H1 (cell line): ENCODE data around the gene CMSS1. TPM values are rescaled to one million over a fixed set of nuclear protein-coding genes. Genes with fewer than 3 reads are reported as not detected.

Source experiments
- CTCF ChIA-PET: fragments of 300-600 bp; sonication (Branson Sonifier 250); formaldehyde crosslinking; loops from one replicate; lab custom pipeline; 2021; ENCODE audit not compliant: partially characterized antibody; lab: Charles Lee
- POLR2A ChIA-PET: fragments of 300-600 bp; sonication (Branson Sonifier 250); formaldehyde crosslinking; loops from one replicate; lab custom pipeline; 2021; ENCODE audit warnings: inconsistent platforms; ENCODE audit not compliant: partially characterized antibody; lab: Charles Lee
- DNase-seq, 2 experiments: peaks; one replicate each; pipeline versions ENCODE4 v3.0.0 to v3.0.0-alpha.2; 2010 to 2022; ENCODE audit warnings: low spot score in 2 of 2, low read depth in 1 of 2, mixed read lengths in 1 of 2
- FAIRE-seq: peaks from 2 replicates; lab custom pipeline; 2011; peaks lifted over from hg19 to GRCh38; lab: Jason Lieb, UNC
- H2AFZ ChIP-seq: 2 replicates; pipeline ENCODE4 v1.8.1; 2012; ENCODE audit warnings: low read length, inconsistent platforms
- H2AK5ac ChIP-seq: 2 replicates; pipeline ENCODE4 v1.6.1; 2013; ENCODE audit warnings: low read depth, low read length
- H2BK120ac ChIP-seq: replicated peaks from 2 replicates; pipeline ENCODE3; 2013; ENCODE audit warnings: low read depth, low read length, inconsistent platforms
- H2BK12ac ChIP-seq: 2 replicates; pipeline ENCODE4 v1.6.1; 2013; ENCODE audit warnings: low read depth, low read length
- H2BK15ac ChIP-seq: 2 replicates; pipeline ENCODE4 v1.6.1; 2013; ENCODE audit warnings: low read length
- H2BK20ac ChIP-seq: 2 replicates; pipeline ENCODE4 v1.6.1; 2013; ENCODE audit warnings: low read length
- H2BK5ac ChIP-seq: 2 replicates; pipeline ENCODE4 v1.6.1; 2013; ENCODE audit warnings: low read depth, low read length
- H3K14ac ChIP-seq: 2 replicates; pipeline ENCODE4 v1.6.1; 2013; ENCODE audit warnings: inconsistent platforms; ENCODE audit not compliant: insufficient read length
- H3K18ac ChIP-seq: 2 replicates; pipeline ENCODE4 v1.6.1; 2013; ENCODE audit warnings: low read length; ENCODE audit errors: extremely low read depth
- H3K23ac ChIP-seq: 2 replicates; pipeline ENCODE4 v1.6.1; 2013; ENCODE audit warnings: inconsistent platforms; ENCODE audit not compliant: insufficient read length
- H3K23me2 ChIP-seq: 2 replicates; pipeline ENCODE4 v1.6.1; 2013; ENCODE audit warnings: low read depth, low read length
- H3K27ac ChIP-seq: 2 replicates; pipeline ENCODE4 v1.6.1; 2011; ENCODE audit warnings: low read depth, low read length, inconsistent platforms
- H3K27me3 ChIP-seq, 4 experiments: replicated peaks in 1 of 4; 1 replicate in 1 of 4; 2 replicates in 3 of 4; pipeline versions ENCODE4 v1.6.1 to v1.8.1; 2011 to 2013; ENCODE audit warnings: low read length in 3 of 4, mild to moderate bottlenecking in 3 of 4, inconsistent platforms in 2 of 4, mixed read lengths in 2 of 4, moderate library complexity in 1 of 4; ENCODE audit not compliant: control insufficient read depth in 3 of 4, insufficient read depth in 3 of 4; ENCODE audit errors: extremely low read depth in 1 of 4
- H3K36me3 ChIP-seq, 4 experiments: 2 replicates each; pipeline versions ENCODE4 v1.6.1 to v1.8.1; 2011 to 2013; ENCODE audit warnings: mild to moderate bottlenecking in 4 of 4, low read length in 3 of 4, moderate library complexity in 2 of 4, control low read depth in 1 of 4, inconsistent platforms in 1 of 4; ENCODE audit not compliant: insufficient read depth in 4 of 4, control insufficient read depth in 2 of 4
- H3K4ac ChIP-seq: replicated peaks from 2 replicates; pipeline ENCODE3; 2013; ENCODE audit warnings: low read length, low read depth, mixed read lengths, inconsistent platforms; ENCODE audit not compliant: insufficient read length
- H3K4me1 ChIP-seq, 4 experiments: replicated peaks in 1 of 4; 1 replicate in 1 of 4; 2 replicates in 3 of 4; pipeline versions ENCODE4 v1.6.1 to v1.8.1; 2011 to 2013; ENCODE audit warnings: low read length in 3 of 4, inconsistent platforms in 2 of 4, mixed read lengths in 1 of 4; ENCODE audit not compliant: insufficient read depth in 4 of 4, control insufficient read depth in 3 of 4
- H3K4me2 ChIP-seq, 2 experiments: 2 replicates each; pipeline versions ENCODE4 v1.6.1 to v1.8.1; 2011 to 2013; ENCODE audit warnings: low read depth in 2 of 2, low read length in 2 of 2, control low read depth in 1 of 2, inconsistent platforms in 1 of 2, mild to moderate bottlenecking in 1 of 2; ENCODE audit not compliant: insufficient read depth in 1 of 2
- H3K4me3 ChIP-seq, 4 experiments: fragments of 200-600, 300-600 bp in 1 of 4; sonication (generic), shearing (Covaris generic), sonication (Bioruptor Twin) in 1 of 4; 2 replicates each; pipeline versions ENCODE4 v1.5.1 to v1.8.1; 2011 to 2016; ENCODE audit warnings: low read length in 4 of 4, low read depth in 3 of 4, control low read depth in 2 of 4, inconsistent platforms in 2 of 4, mild to moderate bottlenecking in 2 of 4, mixed read lengths in 1 of 4, moderate library complexity in 1 of 4; ENCODE audit not compliant: insufficient read depth in 2 of 4; ENCODE audit errors: extremely low read depth in 1 of 4
- H3K56ac ChIP-seq: replicated peaks from 2 replicates; pipeline ENCODE3; 2013; ENCODE audit warnings: low read depth, mild to moderate bottlenecking, mixed read lengths, low read length, inconsistent platforms; ENCODE audit not compliant: insufficient read length
- H3K79me1 ChIP-seq: 2 replicates; pipeline ENCODE4 v1.6.1; 2013; ENCODE audit warnings: low read depth, low read length, control low read depth
- H3K79me2 ChIP-seq, 2 experiments: 2 replicates each; pipeline versions ENCODE4 v1.6.1 to v1.8.1; 2012 to 2013; ENCODE audit warnings: low read length in 2 of 2, mild to moderate bottlenecking in 2 of 2, inconsistent platforms in 1 of 2; ENCODE audit not compliant: insufficient read depth in 2 of 2, control insufficient read depth in 1 of 2
- H3K9ac ChIP-seq, 4 experiments: replicated peaks in 1 of 4; 1 replicate in 1 of 4; 2 replicates in 3 of 4; pipeline versions ENCODE4 v1.6.1 to v1.8.1; 2011 to 2013; ENCODE audit warnings: low read depth in 3 of 4, low read length in 3 of 4, control low read depth in 2 of 4, mild to moderate bottlenecking in 2 of 4, moderate library complexity in 2 of 4, inconsistent platforms in 1 of 4; ENCODE audit errors: extremely low read depth in 1 of 4
- H3K9me3 ChIP-seq, 2 experiments: 2 replicates each; pipeline versions ENCODE4 v1.6.1 to v1.8.1; 2012 to 2013; ENCODE audit warnings: mild to moderate bottlenecking in 2 of 2, moderate library complexity in 2 of 2, control low read depth in 1 of 2, inconsistent platforms in 1 of 2, low read depth in 1 of 2, low read length in 1 of 2, mixed read lengths in 1 of 2; ENCODE audit not compliant: insufficient read depth in 2 of 2
- H4K20me1 ChIP-seq, 2 experiments: replicated peaks in 1 of 2; 2 replicates each; pipeline versions ENCODE3 to v1.8.1; 2011 to 2013; ENCODE audit warnings: inconsistent platforms in 2 of 2, low read length in 2 of 2, mild to moderate bottlenecking in 1 of 2; ENCODE audit not compliant: insufficient read depth in 2 of 2, control insufficient read depth in 1 of 2
- H4K5ac ChIP-seq: 2 replicates; pipeline ENCODE4 v1.6.1; 2013; ENCODE audit warnings: low read length, low read depth, mixed read lengths, inconsistent platforms; ENCODE audit not compliant: insufficient read length
- H4K8ac ChIP-seq: 2 replicates; pipeline ENCODE4 v1.8.0; 2013; ENCODE audit warnings: mild to moderate bottlenecking, moderate library complexity, low read length, inconsistent platforms; ENCODE audit not compliant: insufficient read depth; ENCODE audit errors: extremely low read depth
- H4K91ac ChIP-seq: replicated peaks from 2 replicates; pipeline ENCODE3; 2013; ENCODE audit warnings: low read length, mixed read lengths, inconsistent platforms; ENCODE audit not compliant: insufficient read length
- BACH1 ChIP-seq: IDR thresholded peaks from 2 replicates; pipeline ENCODE4 v1.6.1; 2012; ENCODE audit warnings: low read length, improper control_type of control experiment
- BRCA1 ChIP-seq: IDR thresholded peaks from 2 replicates; pipeline ENCODE4 v1.6.1; 2012; ENCODE audit warnings: low read depth, low read length, improper control_type of control experiment
- CBX8 ChIP-seq: fragments of 300-800, 300-1000 bp; sonication (generic); IDR thresholded peaks from 2 replicates; pipeline ENCODE4 v1.7.1; 2016; ENCODE audit warnings: low read depth, low read length, borderline replicate concordance
- EZH2 ChIP-seq: fragments of 200-600 bp; sonication (generic); IDR thresholded peaks from 2 replicates; pipeline ENCODE4 v1.7.1; 2012; ENCODE audit warnings: low read depth, mild to moderate bottlenecking, moderate library complexity, low read length, inconsistent platforms; ENCODE audit not compliant: severe bottlenecking
- HDAC6 ChIP-seq: IDR thresholded peaks from one replicate; pipeline ENCODE4 v1.7.1; 2012; ENCODE audit warnings: low read depth, mild to moderate bottlenecking, inconsistent platforms, low read length, moderate library complexity
- KDM1A ChIP-seq: fragments of 200-600, 300-600 bp; sonication (generic); IDR thresholded peaks from 2 replicates; pipeline ENCODE4 v1.7.1; 2016; ENCODE audit warnings: mild to moderate bottlenecking, low read length, borderline replicate concordance
- POU5F1 ChIP-seq: IDR thresholded peaks from 2 replicates; pipeline ENCODE4 v1.6.1; 2011; ENCODE audit warnings: low read depth, mild to moderate bottlenecking, low read length, moderate library complexity
- SP1 ChIP-seq: IDR thresholded peaks from 2 replicates; pipeline ENCODE4 v1.6.1; 2011; ENCODE audit warnings: low read depth, low read length
- SP2 ChIP-seq: IDR thresholded peaks from 2 replicates; pipeline ENCODE4 v1.6.1; 2012; ENCODE audit warnings: mild to moderate bottlenecking, low read length, inconsistent platforms
- TAF7 ChIP-seq: optimal IDR thresholded peaks from 2 replicates; pipeline ENCODE3; 2011; ENCODE audit warnings: low read depth, mild to moderate bottlenecking, inconsistent platforms, low read length, moderate library complexity, borderline replicate concordance
- TBP ChIP-seq: IDR thresholded peaks from 2 replicates; pipeline ENCODE4 v1.6.1; 2011; ENCODE audit warnings: low read depth, low read length, improper control_type of control experiment
- WGBS, 2 experiments: shearing (Covaris generic) in 1 of 2; methylation state at CpG; one replicate each; pipeline versions ENCODE4 v1.1.6 to v1.1.7; 2013 to 2015; ENCODE audit warnings: low lambda C conversion rate in 2 of 2, mixed read lengths in 2 of 2, inconsistent platforms in 1 of 2, low coverage in 1 of 2, missing lambda C conversion rate in 1 of 2; ENCODE audit not compliant: insufficient replicate concordance in 2 of 2, insufficient coverage in 1 of 2, insufficient read length in 1 of 2; ENCODE audit errors: extremely low coverage in 1 of 2, missing lambda C conversion rate in 1 of 2; 5-methylcytosine and 5-hydroxymethylcytosine counted together
- polyA plus RNA-seq, 7 experiments: library from polyadenylated mRNA; depleted of rRNA in 3 of 7; stranded (reverse) in 5 of 7; unstranded in 2 of 7; fragments of >200 nt in 5 of 7; fragments of 200-250 nt in 2 of 7; gene quantifications; 1 replicate in 5 of 7; 2 replicates in 1 of 7; 4 replicates in 1 of 7; pipeline versions ENCODE4 v1.2.1 to v1.2.3, GENCODE V29; 2011 to 2013; ENCODE audit warnings: missing spikeins in 2 of 7, mixed read lengths in 2 of 7
- total RNA-seq: library from RNA; stranded (reverse); fragmentation: NEBNext Ultra II Directional; extraction: Animal tissue kit (Norgen Biotek cat#: 25700); gene quantifications from 2 replicates; pipeline ENCODE4 v1.2.1, GENCODE V29; 2021
- TF ChIP-seq, protein P1 (sequence below): IDR thresholded peaks from 2 replicates; pipeline ENCODE4 v1.6.1; 2012; ENCODE audit warnings: inconsistent platforms

Gene CMSS1
- total and polyA plus RNA-seq, 2 of the 8 experiments (the other 6 are each of a cell fraction or from before 2014, with no cell fraction given), result 15.2 to 75.1 TPM

DNA sequence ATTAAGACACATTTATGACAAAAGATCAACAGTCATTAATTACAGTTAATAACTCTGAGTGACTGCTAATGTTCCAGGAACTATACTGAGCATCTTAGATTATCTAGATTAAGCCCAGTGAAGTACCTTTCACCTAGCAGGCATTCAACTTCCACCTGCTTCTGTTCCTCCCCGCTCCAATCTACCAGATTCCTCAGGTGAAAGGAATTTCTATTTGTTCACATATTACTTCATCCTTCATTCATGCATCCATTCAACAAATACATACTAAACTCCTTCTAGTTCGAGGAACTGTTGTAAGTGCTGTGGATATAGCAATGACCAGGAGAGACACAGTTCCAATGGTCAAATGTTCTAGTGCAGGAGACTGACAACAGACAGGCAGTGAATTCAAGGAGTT is 157.3 kb downstream of the CMSS1 start:
- H3K4ac ChIP-seq, result no peak overlapping the region
- no peaks in the 10 kb centered on the region for H3K4me1 ChIP-seq
- no peak overlapping the region for H4K8ac ChIP-seq
- TF ChIP-seq HDAC6 (no peak), TBP (no peak), BRCA1 (no peak), SP1 (no peak), POU5F1 (no peak), KDM1A (no peak), CBX8 (no peak), TAF7 (no peak), SP2 (no peak), BACH1 (no peak), EZH2 (no peak)
- TF ChIP-seq, protein P1, sequence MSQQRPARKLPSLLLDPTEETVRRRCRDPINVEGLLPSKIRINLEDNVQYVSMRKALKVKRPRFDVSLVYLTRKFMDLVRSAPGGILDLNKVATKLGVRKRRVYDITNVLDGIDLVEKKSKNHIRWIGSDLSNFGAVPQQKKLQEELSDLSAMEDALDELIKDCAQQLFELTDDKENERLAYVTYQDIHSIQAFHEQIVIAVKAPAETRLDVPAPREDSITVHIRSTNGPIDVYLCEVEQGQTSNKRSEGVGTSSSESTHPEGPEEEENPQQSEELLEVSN, result no peak
- H2BK15ac ChIP-seq, result no peak overlapping the region
- no peak overlapping the region for H2AK5ac ChIP-seq
- POLR2A ChIA-PET, result no interaction called here
- no peak overlapping the region for H2BK120ac ChIP-seq
- H3K27me3 ChIP-seq, result no peaks in the 10 kb centered on the region
- FAIRE-seq, result no peak
- no peaks in the 10 kb centered on the region for H4K20me1 ChIP-seq
- no peak overlapping the region for H2BK20ac ChIP-seq
- no peaks in the 10 kb centered on the region for H3K79me2 ChIP-seq
- no peak overlapping the region for H4K5ac ChIP-seq
- 0 out of 4 replicates have a peak, but pooled peaks cover 0 to 3% of the 10 kb centered on the region in 2 experiments for H3K9me3 ChIP-seq
- no peak overlapping the region for H3K14ac ChIP-seq
- H3K4me2 ChIP-seq, result no peak overlapping the region
- no peak overlapping the region for H3K56ac ChIP-seq
- H2BK12ac ChIP-seq, result no peak overlapping the region
- H2AFZ ChIP-seq, result no peak overlapping the region
- WGBS, 2 experiments, result 93% methylated on average over 2 of the region's 2 CpGs; no CpG with 5 or more reads in 1 of the 2 experiments
- H2BK5ac ChIP-seq, result no peak overlapping the region
- no peak for DNase-seq
- no peak overlapping the region for H3K18ac ChIP-seq
- no peak overlapping the region for H3K27ac ChIP-seq
- CTCF ChIA-PET, result interaction anchor here (1.8 kb wide), 1 partner anchor 132 kb away, joined by 7 read pairs; no protein-coding TSS in a partner anchor
- no peaks in the 10 kb centered on the region for H3K23me2 ChIP-seq
- no peaks in the 10 kb centered on the region for H3K79me1 ChIP-seq
- no peaks in the 10 kb centered on the region for H3K36me3 ChIP-seq
- no peak overlapping the region for H3K23ac ChIP-seq
- H4K91ac ChIP-seq, result no peak overlapping the region
- no peak overlapping the region for H3K4me3 ChIP-seq
- H3K9ac ChIP-seq, result no peak overlapping the region
